WERI-Rb-1 (cell line): Measurements from ENCODE around the gene NR2C2.

Experiments
- DNase-seq: peaks from one replicate; pipeline ENCODE4 v3.0.0-alpha.2; 2020
- H3K27ac ChIP-seq: fragments of 250-450 bp; sonication (Bioruptor Pico); 2 replicates; pipeline ENCODE4 v1.5.1; 2020; ENCODE audit warnings: mild to moderate bottlenecking, moderate library complexity
- H3K27me3 ChIP-seq: fragments of 250-450 bp; sonication (Bioruptor Pico); 2 replicates; pipeline ENCODE4 v1.5.1; 2021; ENCODE audit warnings: mild to moderate bottlenecking, low read depth, moderate library complexity; ENCODE audit not compliant: insufficient read depth, severe bottlenecking
- H3K36me3 ChIP-seq: fragments of 250-450 bp; sonication (Bioruptor Pico); 2 replicates; pipeline ENCODE4 v1.5.1; 2020; ENCODE audit warnings: mild to moderate bottlenecking, moderate library complexity
- H3K4me3 ChIP-seq: 2 replicates; pipeline ENCODE4 v1.5.1; 2011; ENCODE audit warnings: low read depth, mild to moderate bottlenecking, control low read depth, low read length
- H3K9me3 ChIP-seq: fragments of 250-450 bp; sonication (Bioruptor Pico); 2 replicates; pipeline ENCODE4 v1.5.1; 2021; ENCODE audit warnings: mild to moderate bottlenecking, moderate library complexity; ENCODE audit not compliant: severe bottlenecking
- CTCF ChIP-seq: IDR thresholded peaks from 2 replicates; pipeline ENCODE4 v1.5.1; 2011; ENCODE audit warnings: low read depth, mild to moderate bottlenecking, control low read depth, inconsistent platforms, low read length

NR2C2 gene

DNA sequence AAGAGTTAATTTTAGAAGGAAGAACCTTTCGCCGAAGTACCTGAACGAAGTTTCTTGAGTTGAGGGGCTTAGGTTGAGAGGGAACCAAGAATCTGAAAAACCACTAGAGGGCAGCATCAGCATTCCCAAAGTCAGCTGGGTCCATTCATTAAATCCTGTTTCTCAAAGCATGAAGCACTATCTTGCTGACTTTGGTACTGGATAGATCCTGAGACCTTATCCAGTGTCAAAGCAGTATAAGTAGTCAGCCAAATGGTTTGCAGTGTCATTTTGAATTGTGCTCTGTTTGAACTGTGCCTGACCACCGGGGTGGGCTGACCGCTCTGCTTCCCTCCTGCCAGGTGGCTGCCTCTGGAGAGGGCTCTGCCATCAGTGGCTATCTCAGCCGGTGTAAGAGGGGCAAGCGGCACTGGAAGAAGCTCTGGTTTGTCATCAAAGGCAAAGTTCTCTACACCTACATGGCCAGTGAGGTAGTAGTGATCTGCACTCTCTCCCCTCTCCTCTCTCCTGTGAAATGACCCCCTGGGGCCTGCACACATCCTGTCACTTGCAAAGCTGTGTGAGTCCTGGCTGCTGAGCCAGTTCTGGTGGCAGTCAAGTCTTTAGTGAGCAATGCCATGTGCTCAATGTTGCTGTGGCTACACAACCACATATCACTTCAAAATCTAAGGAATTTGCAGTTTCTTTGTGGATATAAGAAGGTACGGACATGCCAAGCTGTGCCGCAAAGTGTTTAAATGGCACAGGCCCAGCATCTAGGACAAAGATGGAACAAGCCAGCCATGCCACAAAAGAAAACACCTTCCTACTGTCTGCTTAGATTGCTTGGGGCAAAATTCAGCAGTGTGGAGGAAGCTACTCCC is 21.4 kb upstream of the NR2C2 start:
- Histone ChIP-seq H3K9me3 (no peaks in the 10 kb centered on the region), H3K36me3 (no peaks in the 10 kb centered on the region), H3K4me3 (no peak overlapping the region), H3K27ac (no peak overlapping the region), H3K27me3 (peaks cover 3% of the 10 kb centered on the region)
- TF ChIP-seq CTCF = peak; percentile 78
- peak; percentile 50 for DNase-seq

DNA sequence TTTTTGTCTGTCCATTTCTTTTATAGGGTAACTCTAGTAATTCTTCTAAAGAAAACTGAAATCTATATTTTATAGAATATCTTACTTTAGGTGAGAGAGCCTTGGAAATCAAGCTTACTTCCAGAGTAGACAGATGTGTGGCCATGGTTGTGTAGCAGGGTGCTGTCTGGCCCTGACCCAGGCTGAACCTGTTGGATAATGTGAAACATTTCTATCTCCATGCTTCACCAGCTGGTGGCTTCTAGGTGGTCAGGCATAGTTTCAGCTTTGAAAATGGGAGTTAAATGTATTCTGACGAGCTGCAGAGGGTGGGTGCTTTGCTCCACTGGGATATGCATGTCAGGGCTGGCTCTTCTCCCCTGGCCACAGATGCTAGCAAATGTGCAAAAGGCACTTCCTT is 20.8 kb upstream of the NR2C2 start:
- H3K36me3 ChIP-seq = no peaks in the 10 kb centered on the region
- no peak for DNase-seq
- no peaks in the 10 kb centered on the region for H3K9me3 ChIP-seq
- H3K27me3 ChIP-seq = peaks cover 3% of the 10 kb centered on the region
- H3K4me3 ChIP-seq = no peak overlapping the region
- TF ChIP-seq CTCF = no peak
- no peak overlapping the region for H3K27ac ChIP-seq

GRCh38 chr3:14927308-14927707 is 20.1 kb upstream of the NR2C2 start:
- Histone ChIP-seq H3K4me3 (no peak overlapping the region), H3K27me3 (peaks cover 3% of the 10 kb centered on the region), H3K9me3 (no peaks in the 10 kb centered on the region), H3K36me3 (no peaks in the 10 kb centered on the region), H3K27ac (no peak overlapping the region)
- DNase-seq = no peak
- no peak for TF ChIP-seq CTCF

DNA sequence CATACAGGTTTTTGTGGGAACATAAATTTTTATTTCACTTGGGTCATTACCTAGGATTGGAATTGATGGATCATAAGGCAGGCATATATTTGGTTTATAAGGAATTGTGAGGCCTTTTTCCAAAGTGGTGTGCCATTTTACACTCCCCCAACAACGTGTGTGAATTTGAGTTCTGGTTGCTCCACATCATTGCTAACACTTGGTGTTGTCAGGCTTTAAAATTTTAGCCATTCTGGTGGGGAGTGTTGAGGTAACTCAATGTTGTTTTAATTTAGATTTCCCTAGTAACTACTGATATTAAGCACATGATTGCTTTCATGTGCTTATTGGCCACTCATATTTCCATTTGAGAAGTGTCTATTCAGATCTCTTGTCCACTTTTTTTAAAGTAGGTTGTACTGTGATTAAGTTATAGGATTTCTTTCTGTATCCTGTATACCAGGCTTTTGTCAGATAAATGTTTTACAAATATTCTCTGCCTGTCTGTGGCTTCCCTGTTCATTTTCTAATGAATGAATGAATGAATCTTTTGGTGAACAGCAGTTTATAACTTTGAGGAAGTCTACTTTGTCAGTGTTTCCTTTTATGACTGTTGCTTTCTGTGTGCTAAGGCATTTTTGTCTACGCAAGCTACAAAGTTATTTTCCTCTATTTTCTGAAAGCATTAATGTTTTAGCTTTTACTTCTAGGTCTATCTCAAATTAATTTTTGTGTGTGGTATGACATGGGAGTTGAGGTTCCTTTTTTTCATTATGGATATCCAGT is 17.9 kb upstream of the NR2C2 start:
- no peak overlapping the region for H3K27ac ChIP-seq
- no peak for DNase-seq
- TF ChIP-seq CTCF = no peak
- H3K27me3 ChIP-seq = peaks cover under 1% of the 10 kb centered on the region
- no peak overlapping the region for H3K4me3 ChIP-seq
- no peaks in the 10 kb centered on the region for H3K9me3 ChIP-seq
- H3K36me3 ChIP-seq = no peaks in the 10 kb centered on the region

GRCh38 chr3:14933820-14934425 is 13.5 kb upstream of the NR2C2 start:
- no peaks in the 10 kb centered on the region for H3K9me3 ChIP-seq
- no peak overlapping the region for H3K27ac ChIP-seq
- no peaks in the 10 kb centered on the region for H3K36me3 ChIP-seq
- no peak for DNase-seq
- no peak for TF ChIP-seq CTCF
- H3K27me3 ChIP-seq = no peaks in the 10 kb centered on the region
- no peak overlapping the region for H3K4me3 ChIP-seq
